ENCODE results near the gene RFNG. TPM values are rescaled to one million over a fixed set of nuclear protein-coding genes. Genes with fewer than 3 reads are reported as not detected.

RFNG gene
- total and polyA plus RNA-seq, 2 donors: 8.1 to 45.4 TPM

GRCh38 chr17:82009413-82009812 lies 42.2 kb downstream of the RFNG start:
- H3K36me3 ChIP-seq (ENCODE audit: control insufficient read depth in 2 of 2, insufficient read depth in 2 of 2, low read length in 1 of 2): peaks cover 0 to 7% of the 10 kb centered on the region in 2 donors
- H3K4me3 ChIP-seq (ENCODE audit: low read length in 2 of 2): no peak overlapping the region
- H3K4me1 ChIP-seq (ENCODE audit: control insufficient read depth in 2 of 2, insufficient read depth in 2 of 2, low read length in 2 of 2): peaks cover 0 to 27% of the 10 kb centered on the region in 2 donors
- WGBS: 82% methylated on average over 15 of the region's 15 CpGs
- H3K9me3 ChIP-seq (ENCODE audit: control insufficient read depth in 2 of 2, insufficient read depth in 1 of 2, low read length in 1 of 2): no peaks in the 10 kb centered on the region
- no peak overlapping the region for H3K27ac ChIP-seq (ENCODE audit: low read depth in 1 of 2, low read length in 1 of 2)
- DNase-seq (ENCODE audit: low read depth in 6 of 9, low spot score in 9 of 9): no peak
- H3K27me3 ChIP-seq (ENCODE audit: control insufficient read depth in 2 of 2, insufficient read depth in 1 of 2, low read length in 1 of 2): no peaks in the 10 kb centered on the region

- WGBS: 95% methylated on average over 28 of the region's 28 CpGs
- H3K9me3 ChIP-seq (ENCODE audit: control insufficient read depth in 2 of 2, insufficient read depth in 1 of 2, low read length in 1 of 2): no peaks in the 10 kb centered on the region
- no peak overlapping the region for H3K27ac ChIP-seq (ENCODE audit: low read depth in 1 of 2, low read length in 1 of 2)
- no peak overlapping the region for H3K4me3 ChIP-seq (ENCODE audit: low read length in 2 of 2)
- DNase-seq (ENCODE audit: low read depth in 6 of 9, low spot score in 9 of 9): no peak
- no peaks in the 10 kb centered on the region for H3K27me3 ChIP-seq (ENCODE audit: control insufficient read depth in 2 of 2, insufficient read depth in 1 of 2, low read length in 1 of 2)
- H3K36me3 ChIP-seq (ENCODE audit: control insufficient read depth in 2 of 2, insufficient read depth in 2 of 2, low read length in 1 of 2): peaks cover 0 to 7% of the 10 kb centered on the region in 2 donors
- H3K4me1 ChIP-seq (ENCODE audit: control insufficient read depth in 2 of 2, insufficient read depth in 2 of 2, low read length in 2 of 2): peaks cover 0 to 31% of the 10 kb centered on the region in 2 donors
These were observed 42.6 kb downstream of the RFNG start for GRCh38 chr17:82008941-82009405.

GRCh38 chr17:82008258-82008940 lies 43.2 kb downstream of the RFNG start:
- Histone ChIP-seq H3K9me3 (ENCODE audit: control insufficient read depth in 2 of 2, insufficient read depth in 1 of 2, low read length in 1 of 2) (no peaks in the 10 kb centered on the region), H3K4me3 (ENCODE audit: low read length in 2 of 2) (no peak overlapping the region), H3K4me1 (ENCODE audit: control insufficient read depth in 2 of 2, insufficient read depth in 2 of 2, low read length in 2 of 2) (peaks cover 0 to 31% of the 10 kb centered on the region in 2 donors), H3K27ac (ENCODE audit: low read depth in 1 of 2, low read length in 1 of 2) (no peak overlapping the region), H3K36me3 (ENCODE audit: control insufficient read depth in 2 of 2, insufficient read depth in 2 of 2, low read length in 1 of 2) (peaks cover 0 to 7% of the 10 kb centered on the region in 2 donors), H3K27me3 (ENCODE audit: control insufficient read depth in 2 of 2, insufficient read depth in 1 of 2, low read length in 1 of 2) (no peaks in the 10 kb centered on the region)
- 97% methylated on average over 26 of the region's 26 CpGs for WGBS
- no peak for DNase-seq (ENCODE audit: low read depth in 6 of 9, low spot score in 9 of 9)

- Histone ChIP-seq H3K9me3 (ENCODE audit: control insufficient read depth in 2 of 2, insufficient read depth in 1 of 2, low read length in 1 of 2) (no peaks in the 10 kb centered on the region), H3K4me1 (ENCODE audit: control insufficient read depth in 2 of 2, insufficient read depth in 2 of 2, low read length in 2 of 2) (peaks cover 0 to 25% of the 10 kb centered on the region in 2 donors), H3K27me3 (ENCODE audit: control insufficient read depth in 2 of 2, insufficient read depth in 1 of 2, low read length in 1 of 2) (no peaks in the 10 kb centered on the region), H3K27ac (ENCODE audit: low read depth in 1 of 2, low read length in 1 of 2) (no peak overlapping the region), H3K4me3 (ENCODE audit: low read length in 2 of 2) (no peak overlapping the region), H3K36me3 (ENCODE audit: control insufficient read depth in 2 of 2, insufficient read depth in 2 of 2, low read length in 1 of 2) (peaks cover 0 to 7% of the 10 kb centered on the region in 2 donors)
- WGBS: 97% methylated on average over 30 of the region's 30 CpGs
- no peak for DNase-seq (ENCODE audit: low read depth in 6 of 9, low spot score in 9 of 9)
These were observed 43.9 kb downstream of the RFNG start for GRCh38 chr17:82007495-82008257.

GRCh38 chr17:82007228-82007494 lies 44.5 kb downstream of the RFNG start:
- Histone ChIP-seq H3K27me3 (ENCODE audit: control insufficient read depth in 2 of 2, insufficient read depth in 1 of 2, low read length in 1 of 2) (no peaks in the 10 kb centered on the region), H3K4me3 (ENCODE audit: low read length in 2 of 2) (no peak overlapping the region), H3K36me3 (ENCODE audit: control insufficient read depth in 2 of 2, insufficient read depth in 2 of 2, low read length in 1 of 2) (peaks cover 0 to 7% of the 10 kb centered on the region in 2 donors), H3K4me1 (ENCODE audit: control insufficient read depth in 2 of 2, insufficient read depth in 2 of 2, low read length in 2 of 2) (peaks cover 0 to 20% of the 10 kb centered on the region in 2 donors), H3K27ac (ENCODE audit: low read depth in 1 of 2, low read length in 1 of 2) (no peak overlapping the region), H3K9me3 (ENCODE audit: control insufficient read depth in 2 of 2, insufficient read depth in 1 of 2, low read length in 1 of 2) (no peaks in the 10 kb centered on the region)
- WGBS: 97% methylated on average over 6 of the region's 6 CpGs
- no peak for DNase-seq (ENCODE audit: low read depth in 6 of 9, low spot score in 9 of 9)

GRCh38 chr17:82006468-82007227 lies 45.0 kb downstream of the RFNG start:
- Histone ChIP-seq H3K4me3 (ENCODE audit: low read length in 2 of 2) (no peak overlapping the region), H3K4me1 (ENCODE audit: control insufficient read depth in 2 of 2, insufficient read depth in 2 of 2, low read length in 2 of 2) (peaks cover 0 to 17% of the 10 kb centered on the region in 2 donors), H3K27ac (ENCODE audit: low read depth in 1 of 2, low read length in 1 of 2) (no peak overlapping the region), H3K36me3 (ENCODE audit: control insufficient read depth in 2 of 2, insufficient read depth in 2 of 2, low read length in 1 of 2) (peaks cover 0 to 5% of the 10 kb centered on the region in 2 donors), H3K27me3 (ENCODE audit: control insufficient read depth in 2 of 2, insufficient read depth in 1 of 2, low read length in 1 of 2) (no peaks in the 10 kb centered on the region), H3K9me3 (ENCODE audit: control insufficient read depth in 2 of 2, insufficient read depth in 1 of 2, low read length in 1 of 2) (no peaks in the 10 kb centered on the region)
- DNase-seq (ENCODE audit: low read depth in 6 of 9, low spot score in 9 of 9): no peak
- 95% methylated on average over 24 of the region's 24 CpGs for WGBS

GRCh38 chr17:82005701-82006348 lies 45.8 kb downstream of the RFNG start:
- no peaks in the 10 kb centered on the region for H3K27me3 ChIP-seq (ENCODE audit: control insufficient read depth in 2 of 2, insufficient read depth in 1 of 2, low read length in 1 of 2)
- no peak for DNase-seq (ENCODE audit: low read depth in 6 of 9, low spot score in 9 of 9)
- H3K4me1 ChIP-seq (ENCODE audit: control insufficient read depth in 2 of 2, insufficient read depth in 2 of 2, low read length in 2 of 2): peaks cover 0 to 16% of the 10 kb centered on the region in 2 donors
- H3K9me3 ChIP-seq (ENCODE audit: control insufficient read depth in 2 of 2, insufficient read depth in 1 of 2, low read length in 1 of 2): no peaks in the 10 kb centered on the region
- WGBS: 95% methylated on average over 30 of the region's 30 CpGs
- H3K36me3 ChIP-seq (ENCODE audit: control insufficient read depth in 2 of 2, insufficient read depth in 2 of 2, low read length in 1 of 2): peaks cover 0 to 4% of the 10 kb centered on the region in 2 donors
- H3K27ac ChIP-seq (ENCODE audit: low read depth in 1 of 2, low read length in 1 of 2): no peak overlapping the region
- no peak overlapping the region for H3K4me3 ChIP-seq (ENCODE audit: low read length in 2 of 2)

- no peaks in the 10 kb centered on the region for H3K27me3 ChIP-seq (ENCODE audit: control insufficient read depth in 2 of 2, insufficient read depth in 1 of 2, low read length in 1 of 2)
- no peak for DNase-seq (ENCODE audit: low read depth in 6 of 9, low spot score in 9 of 9)
- 91% methylated on average over 41 of the region's 41 CpGs for WGBS
- no peaks in the 10 kb centered on the region for H3K9me3 ChIP-seq (ENCODE audit: control insufficient read depth in 2 of 2, insufficient read depth in 1 of 2, low read length in 1 of 2)
- peaks cover 0 to 4% of the 10 kb centered on the region in 2 donors for H3K36me3 ChIP-seq (ENCODE audit: control insufficient read depth in 2 of 2, insufficient read depth in 2 of 2, low read length in 1 of 2)
- no peak overlapping the region for H3K4me3 ChIP-seq (ENCODE audit: low read length in 2 of 2)
- H3K4me1 ChIP-seq (ENCODE audit: control insufficient read depth in 2 of 2, insufficient read depth in 2 of 2, low read length in 2 of 2): peaks cover 0 to 16% of the 10 kb centered on the region in 2 donors
- no peak overlapping the region for H3K27ac ChIP-seq (ENCODE audit: low read depth in 1 of 2, low read length in 1 of 2)
These were observed 46.8 kb downstream of the RFNG start for GRCh38 chr17:82004517-82005455.
